Activated T-cell treated with anti-CD3 and anti-CD28 coated beads, Interleukin-2, amount 50 U/mL, for 4 hours (primary cell): Measurements from ENCODE around the gene TCF7L1. TPM values are rescaled to one million over a fixed set of nuclear protein-coding genes. Genes with fewer than 3 reads are reported as not detected.
A peak's percentile ranks its signal among the peaks of the same experiment; 100 is the strongest.
"Not testable (repeated sequence)": the region's sequence is repeated elsewhere in the genome, so short reads cannot be mapped to it uniquely, and the experiment has no call there.

Experiments used
- ATAC-seq, 2 donors: fragments of 200-7000 bp; cut with Tn5 transposase; one replicate each; pipeline ENCODE4 v1.10.0; 2021
- DNase-seq: peaks from one replicate; pipeline ENCODE4 v3.0.0-alpha.2; 2020
- H3K27me3 Mint-ChIP-seq: one replicate; pipeline ENCODE4 v1.8.0; 2021; ENCODE audit warnings: low read depth, mixed read lengths
- H3K36me3 Mint-ChIP-seq: one replicate; pipeline ENCODE4 v1.8.0; 2022; ENCODE audit warnings: mixed read lengths; ENCODE audit not compliant: insufficient read depth
- H3K4me1 Mint-ChIP-seq: one replicate; pipeline ENCODE4 v1.8.0; 2021; ENCODE audit warnings: low read depth, mixed read lengths
- H3K4me3 Mint-ChIP-seq: one replicate; pipeline ENCODE4 v1.8.0; 2021; ENCODE audit warnings: mild to moderate bottlenecking, moderate library complexity, mixed read lengths
- H3K9me3 Mint-ChIP-seq: one replicate; pipeline ENCODE4 v1.8.0; 2021; ENCODE audit warnings: mixed read lengths
- total RNA-seq, 3 donors: library from RNA; stranded (reverse); gene quantifications; one replicate each; pipeline ENCODE4 v1.2.1, GENCODE V29; 2021

The TCF7L1 gene
- total RNA-seq, 3 donors from 2014 or later, result 0.11 to 0.29 (median 0.13) TPM

- no peaks in the 10 kb centered on the region for H3K36me3 Mint-ChIP-seq
- no peaks in the 10 kb centered on the region for H3K9me3 Mint-ChIP-seq
- H3K4me1 Mint-ChIP-seq, result no peaks in the 10 kb centered on the region
- ATAC-seq (no peak), DNase-seq (no peak)
- H3K4me3 Mint-ChIP-seq, result no peak overlapping the region
- peaks cover 30% of the 10 kb centered on the region for H3K27me3 Mint-ChIP-seq
These were observed 18.4 kb upstream of the TCF7L1 start for GRCh38 chr2:85114586-85115330.

GRCh38 chr2:85116207-85116606, 17.0 kb upstream of the TCF7L1 start:
- H3K36me3 Mint-ChIP-seq, result no peaks in the 10 kb centered on the region
- DNase-seq (no peak), ATAC-seq (no peak)
- peaks cover 30% of the 10 kb centered on the region for H3K27me3 Mint-ChIP-seq
- no peaks in the 10 kb centered on the region for H3K9me3 Mint-ChIP-seq
- no peak overlapping the region for H3K4me3 Mint-ChIP-seq
- no peaks in the 10 kb centered on the region for H3K4me1 Mint-ChIP-seq

GRCh38 chr2:85119900-85120299, 13.3 kb upstream of the TCF7L1 start:
- Mint-ChIP-seq H3K36me3 (no peaks in the 10 kb centered on the region), H3K4me1 (no peaks in the 10 kb centered on the region), H3K4me3 (no peak overlapping the region), H3K27me3 (peaks cover 7% of the 10 kb centered on the region), H3K9me3 (no peaks in the 10 kb centered on the region)
- DNase-seq (no peak), ATAC-seq (no peak)

- Mint-ChIP-seq H3K27me3 (peaks cover 7% of the 10 kb centered on the region), H3K4me3 (no peak overlapping the region), H3K4me1 (no peaks in the 10 kb centered on the region), H3K36me3 (no peaks in the 10 kb centered on the region), H3K9me3 (no peaks in the 10 kb centered on the region)
- ATAC-seq (no peak), DNase-seq (no peak)
These were observed 12.8 kb upstream of the TCF7L1 start for GRCh38 chr2:85120363-85120762.

- H3K4me3 Mint-ChIP-seq, ATAC-seq, H3K9me3 Mint-ChIP-seq, H3K4me1 Mint-ChIP-seq, H3K36me3 Mint-ChIP-seq, DNase-seq: not testable (repeated sequence)
- peaks cover 19% of the 10 kb centered on the region for H3K27me3 Mint-ChIP-seq
These were observed 6.7 kb upstream of the TCF7L1 start for GRCh38 chr2:85126462-85126861.

GRCh38 chr2:85129861-85130260, 3.3 kb upstream of the TCF7L1 start:
- ATAC-seq, result no peak
- no peaks in the 10 kb centered on the region for H3K36me3 Mint-ChIP-seq

GRCh38 chr2:85130407-85130806, 2.8 kb upstream of the TCF7L1 start:
- H3K36me3 Mint-ChIP-seq, result no peaks in the 10 kb centered on the region
- no peak overlapping the region for H3K4me3 Mint-ChIP-seq
- ATAC-seq, result no peak
- no peaks in the 10 kb centered on the region for H3K9me3 Mint-ChIP-seq
- no peak for DNase-seq
- peaks cover 42% of the 10 kb centered on the region for H3K27me3 Mint-ChIP-seq
- H3K4me1 Mint-ChIP-seq, result peaks cover 10% of the 10 kb centered on the region

More at GRCh38 chr2:85129861-85130260, 3.3 kb upstream of the TCF7L1 start:
- Mint-ChIP-seq H3K27me3 (peaks cover 36% of the 10 kb centered on the region), H3K9me3 (no peaks in the 10 kb centered on the region), H3K4me1 (peaks cover 10% of the 10 kb centered on the region), H3K4me3 (no peak overlapping the region)
- DNase-seq, result no peak

GRCh38 chr2:85131116-85131515, 2.1 kb upstream of the TCF7L1 start:
- peaks cover 47% of the 10 kb centered on the region for H3K27me3 Mint-ChIP-seq
- DNase-seq, result no peak

GRCh38 chr2:85132397-85132796, 795 bp upstream of the TCF7L1 start:
- ATAC-seq (no peak), DNase-seq (no peak)
- H3K4me1 Mint-ChIP-seq, result peaks cover 10% of the 10 kb centered on the region
- peak overlapping the region; percentile 70 for H3K4me3 Mint-ChIP-seq
- peaks cover 53% of the 10 kb centered on the region for H3K27me3 Mint-ChIP-seq
- H3K36me3 Mint-ChIP-seq, result no peaks in the 10 kb centered on the region
- no peaks in the 10 kb centered on the region for H3K9me3 Mint-ChIP-seq

More at GRCh38 chr2:85131116-85131515, 2.1 kb upstream of the TCF7L1 start:
- no peak overlapping the region for H3K4me3 Mint-ChIP-seq
- no peaks in the 10 kb centered on the region for H3K36me3 Mint-ChIP-seq
- H3K9me3 Mint-ChIP-seq, result no peaks in the 10 kb centered on the region
- ATAC-seq, result no peak
- H3K4me1 Mint-ChIP-seq, result peaks cover 10% of the 10 kb centered on the region

- ATAC-seq (peak; percentile 21 to 26), DNase-seq (no peak)
- Mint-ChIP-seq H3K4me1 (peaks cover 10% of the 10 kb centered on the region), H3K9me3 (no peaks in the 10 kb centered on the region), H3K4me3 (peak overlapping the region; percentile 45), H3K36me3 (no peaks in the 10 kb centered on the region), H3K27me3 (peaks cover 47% of the 10 kb centered on the region)
These were observed 611 bp downstream of the TCF7L1 start for GRCh38 chr2:85133751-85134254.

- ATAC-seq (no peak), DNase-seq (no peak)
- H3K36me3 Mint-ChIP-seq, result no peaks in the 10 kb centered on the region
- peaks cover 10% of the 10 kb centered on the region for H3K4me1 Mint-ChIP-seq
- H3K27me3 Mint-ChIP-seq, result peaks cover 48% of the 10 kb centered on the region
- H3K9me3 Mint-ChIP-seq, result no peaks in the 10 kb centered on the region
- H3K4me3 Mint-ChIP-seq, result peak overlapping the region; percentile 58
These were observed 1.2 kb downstream of the TCF7L1 start for GRCh38 chr2:85134255-85134895.

GRCh38 chr2:85134896-85135659, 1.9 kb downstream of the TCF7L1 start:
- peak overlapping the region; percentile 58 for H3K4me3 Mint-ChIP-seq
- no peaks in the 10 kb centered on the region for H3K36me3 Mint-ChIP-seq
- ATAC-seq, result no peak
- H3K27me3 Mint-ChIP-seq, result peaks cover 53% of the 10 kb centered on the region
- no peaks in the 10 kb centered on the region for H3K9me3 Mint-ChIP-seq
- peaks cover 10% of the 10 kb centered on the region for H3K4me1 Mint-ChIP-seq
- DNase-seq, result no peak

GRCh38 chr2:85135660-85135914, 2.4 kb downstream of the TCF7L1 start:
- no peaks in the 10 kb centered on the region for H3K36me3 Mint-ChIP-seq
- H3K27me3 Mint-ChIP-seq, result peaks cover 51% of the 10 kb centered on the region
- no peaks in the 10 kb centered on the region for H3K9me3 Mint-ChIP-seq
- no peak overlapping the region for H3K4me3 Mint-ChIP-seq
- DNase-seq (no peak), ATAC-seq (no peak)
- H3K4me1 Mint-ChIP-seq, result peaks cover 10% of the 10 kb centered on the region

- Mint-ChIP-seq H3K4me3 (no peak overlapping the region), H3K9me3 (no peaks in the 10 kb centered on the region), H3K4me1 (peaks cover 8% of the 10 kb centered on the region), H3K27me3 (peaks cover 51% of the 10 kb centered on the region), H3K36me3 (no peaks in the 10 kb centered on the region)
- DNase-seq (no peak), ATAC-seq (no peak)
These were observed 4.0 kb downstream of the TCF7L1 start for GRCh38 chr2:85137156-85137555.
